K562 (cell line): ENCODE measurements around the gene RBM20. TPM values are rescaled to one million over a fixed set of nuclear protein-coding genes. Genes with fewer than 3 reads are reported as not detected.
A peak's percentile ranks its signal among the peaks of the same experiment; 100 is the strongest.

Source experiments
- BDP1 ChIP-seq: IDR thresholded peaks from 3 replicates; pipeline ENCODE4 v1.6.1; 2011; ENCODE audit not compliant: insufficient read length, insufficient read depth
- BRD4 ChIP-seq: fragments of 200-600 bp; sonication (generic); IDR thresholded peaks from 2 replicates; pipeline ENCODE4 v1.6.1; 2017; ENCODE audit warnings: inconsistent platforms
- DDX20 ChIP-seq: fragments of 450-650 bp; IDR thresholded peaks from 2 replicates; pipeline ENCODE4 v1.6.1; 2016; ENCODE audit warnings: missing genetic modification characterization, low read depth, mild to moderate bottlenecking, missing compliant biosample characterization, moderate library complexity
- ERF ChIP-seq: fragments of 450-650 bp; formaldehyde crosslinking; IDR thresholded peaks from 2 replicates; pipeline ENCODE4 v1.4.0; 2020; ENCODE audit warnings: mild to moderate bottlenecking, mixed read lengths
- HNRNPUL1 ChIP-seq: fragments of 200-400 bp; formaldehyde crosslinking; IDR thresholded peaks from 2 replicates; pipeline ENCODE4 v1.6.1; 2017; ENCODE audit warnings: low read length
- NFYB ChIP-seq: IDR thresholded peaks from 2 replicates; pipeline ENCODE4 v1.6.1; 2011; ENCODE audit warnings: mild to moderate bottlenecking, moderate library complexity; ENCODE audit not compliant: insufficient read length; ENCODE audit errors: extremely low read depth
- PHB2 ChIP-seq: fragments of 450-650 bp; IDR thresholded peaks from 2 replicates; pipeline ENCODE4 v1.6.1; 2017; ENCODE audit warnings: low read depth
- POLR2G ChIP-seq: fragments of 200-400 bp; formaldehyde crosslinking; IDR thresholded peaks from 2 replicates; pipeline ENCODE4 v1.6.1; 2017; ENCODE audit warnings: low read depth, mild to moderate bottlenecking, antibody characterized with exemption, low read length, moderate library complexity
- PREB ChIP-seq: sonication (generic); formaldehyde crosslinking; IDR thresholded peaks from 2 replicates; pipeline ENCODE4 v1.8.1; 2023; ENCODE audit warnings: mild to moderate bottlenecking, missing genetic modification reagents
- PTTG1 ChIP-seq: fragments of 450-650 bp; IDR thresholded peaks from 2 replicates; pipeline ENCODE4 v1.6.1; 2016; ENCODE audit warnings: low read depth, mild to moderate bottlenecking, missing genetic modification characterization, missing compliant biosample characterization
- RBBP5 ChIP-seq: fragments of 200-600 bp; sonication (generic); IDR thresholded peaks from 2 replicates; pipeline ENCODE4 v1.6.1; 2012; ENCODE audit warnings: borderline replicate concordance, mild to moderate bottlenecking, low read length, control low read depth, inconsistent platforms; ENCODE audit not compliant: insufficient read depth, poor library complexity, severe bottlenecking
- SFPQ ChIP-seq: fragments of 200-400 bp; formaldehyde crosslinking; IDR thresholded peaks from 2 replicates; pipeline ENCODE4 v1.6.1; 2017; ENCODE audit warnings: mild to moderate bottlenecking, low read depth, low read length, moderate library complexity
- TBP ChIP-seq: optimal IDR thresholded peaks from 2 replicates; pipeline ENCODE3; 2011; ENCODE audit warnings: low read depth, low read length, improper control_type of control experiment
- ZNF133 ChIP-seq: fragments of 250-450 bp; sonication (Bioruptor Pico); IDR thresholded peaks from 2 replicates; pipeline ENCODE4 v1.4.0; 2020; ENCODE audit warnings: mild to moderate bottlenecking
- ZNF384 ChIP-seq: IDR thresholded peaks from 2 replicates; pipeline ENCODE4 v1.6.1; 2012; ENCODE audit warnings: low read depth, low read length, improper control_type of control experiment
- polyA plus RNA-seq, 8 experiments: library from polyadenylated mRNA; depleted of rRNA in 4 of 8; stranded (reverse) in 5 of 8; unstranded in 3 of 8; fragments of >200 nt; fragmentation: Nextera tagmentation in 2 of 8; fragmentation: Illumina TruSeq in 1 of 8; extraction: Ambion mirVana in 2 of 8; extraction: Trizol in 1 of 8; gene quantifications; 2 replicates each; pipeline versions ENCODE4 v1.2.1 to v1.2.3, GENCODE V29; 2011 to 2014; ENCODE audit warnings: inconsistent platforms in 1 of 8, missing spikeins in 1 of 8
- total RNA-seq, 7 experiments: library from RNA; depleted of rRNA in 6 of 7; stranded (reverse); fragments of >200 nt in 6 of 7; fragmentation: Illumina TruSeq in 2 of 7; extraction: Trizol in 2 of 7; gene quantifications; 2 replicates each; pipeline versions ENCODE4 v1.2.1 to v1.2.3, GENCODE V29; 2011 to 2021; ENCODE audit warnings: low replicate concordance in 1 of 7
- TF ChIP-seq, protein P1 (sequence below): fragments of 450-650 bp; formaldehyde crosslinking; IDR thresholded peaks from 2 replicates; pipeline ENCODE4 v1.4.0; 2022; ENCODE audit warnings: missing genetic modification characterization
- TF ChIP-seq, protein P2 (sequence below): IDR thresholded peaks from 2 replicates; pipeline ENCODE4 v1.6.1; 2011; ENCODE audit warnings: borderline replicate concordance, low read depth, mild to moderate bottlenecking, moderate library complexity, low read length; ENCODE audit not compliant: insufficient read depth, poor library complexity, severe bottlenecking
- TF ChIP-seq, protein P3 (sequence below), 2 experiments: fragments of 200-800 bp in 1 of 2; sonication (Bioruptor generic) in 1 of 2; sonication (generic) in 1 of 2; formaldehyde crosslinking in 1 of 2; IDR thresholded peaks in 1 of 2; conservative IDR thresholded peaks in 1 of 2; 2 replicates each; pipeline versions ENCODE4 v1.5.0 to v1.6.1; 2016 to 2020; ENCODE audit warnings: missing compliant biosample characterization in 1 of 2, missing genetic modification characterization in 1 of 2, missing genetic modification reagents in 1 of 2

RBM20 gene
- total and polyA plus RNA-seq, 9 of the 15 experiments (the other 6 are each of a cell fraction or from before 2014, with no cell fraction given) = 0.63 to 5.7 (median 3.2) TPM

DNA sequence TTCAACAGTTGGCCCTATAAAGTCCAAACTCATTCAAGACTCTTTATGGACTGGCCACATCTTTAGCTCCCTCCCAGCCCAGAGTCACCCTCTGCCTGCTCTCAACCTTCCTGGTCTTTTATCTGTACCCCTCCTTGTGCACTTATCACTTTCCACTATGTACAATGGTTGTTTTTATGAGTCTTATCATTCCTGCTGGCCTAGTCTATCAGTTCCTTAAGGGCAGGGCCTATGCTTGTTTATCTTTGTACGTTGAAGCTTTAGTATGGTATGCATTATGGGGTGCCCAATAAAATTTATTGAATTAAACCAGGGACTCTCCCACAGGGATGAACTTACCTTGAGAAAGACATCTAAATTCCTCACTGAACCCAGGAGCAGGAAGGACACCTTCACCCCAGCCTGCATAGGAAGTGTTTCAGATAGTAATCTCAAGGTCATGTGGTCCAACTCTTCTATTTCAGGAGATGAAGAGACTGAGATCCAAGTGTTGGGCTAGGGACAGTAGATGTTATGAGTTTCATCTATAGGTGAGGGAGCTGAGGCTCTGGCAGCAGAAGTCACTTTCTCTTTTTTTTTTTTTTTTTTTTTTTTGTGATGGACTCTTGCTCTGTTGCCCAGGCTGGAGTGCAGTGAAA lies 214.3 kb downstream of the RBM20 start (continued):
- TF ChIP-seq, protein P1, sequence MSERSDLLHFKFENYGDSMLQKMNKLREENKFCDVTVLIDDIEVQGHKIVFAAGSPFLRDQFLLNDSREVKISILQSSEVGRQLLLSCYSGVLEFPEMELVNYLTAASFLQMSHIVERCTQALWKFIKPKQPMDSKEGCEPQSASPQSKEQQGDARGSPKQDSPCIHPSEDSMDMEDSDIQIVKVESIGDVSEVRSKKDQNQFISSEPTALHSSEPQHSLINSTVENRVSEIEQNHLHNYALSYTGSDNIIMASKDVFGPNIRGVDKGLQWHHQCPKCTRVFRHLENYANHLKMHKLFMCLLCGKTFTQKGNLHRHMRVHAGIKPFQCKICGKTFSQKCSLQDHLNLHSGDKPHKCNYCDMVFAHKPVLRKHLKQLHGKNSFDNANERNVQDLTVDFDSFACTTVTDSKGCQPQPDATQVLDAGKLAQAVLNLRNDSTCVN = no peak
- TF ChIP-seq, protein P2, sequence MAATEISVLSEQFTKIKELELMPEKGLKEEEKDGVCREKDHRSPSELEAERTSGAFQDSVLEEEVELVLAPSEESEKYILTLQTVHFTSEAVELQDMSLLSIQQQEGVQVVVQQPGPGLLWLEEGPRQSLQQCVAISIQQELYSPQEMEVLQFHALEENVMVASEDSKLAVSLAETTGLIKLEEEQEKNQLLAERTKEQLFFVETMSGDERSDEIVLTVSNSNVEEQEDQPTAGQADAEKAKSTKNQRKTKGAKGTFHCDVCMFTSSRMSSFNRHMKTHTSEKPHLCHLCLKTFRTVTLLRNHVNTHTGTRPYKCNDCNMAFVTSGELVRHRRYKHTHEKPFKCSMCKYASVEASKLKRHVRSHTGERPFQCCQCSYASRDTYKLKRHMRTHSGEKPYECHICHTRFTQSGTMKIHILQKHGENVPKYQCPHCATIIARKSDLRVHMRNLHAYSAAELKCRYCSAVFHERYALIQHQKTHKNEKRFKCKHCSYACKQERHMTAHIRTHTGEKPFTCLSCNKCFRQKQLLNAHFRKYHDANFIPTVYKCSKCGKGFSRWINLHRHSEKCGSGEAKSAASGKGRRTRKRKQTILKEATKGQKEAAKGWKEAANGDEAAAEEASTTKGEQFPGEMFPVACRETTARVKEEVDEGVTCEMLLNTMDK = no peak
- TF ChIP-seq PHB2 = peak; percentile 49; the same call in 1 of the 2 replicates
- no peak for TF ChIP-seq DDX20
- TF ChIP-seq ZNF384 = peak; percentile 70
- TF ChIP-seq BDP1 = no peak
- TF ChIP-seq PREB = no peak
- no peak for TF ChIP-seq PTTG1
- no peak for TF ChIP-seq RBBP5
- no peak for TF ChIP-seq POLR2G
- TF ChIP-seq NFYB = no peak
- no peak for TF ChIP-seq TBP
- no peak for TF ChIP-seq HNRNPUL1
- TF ChIP-seq BRD4 = no peak
- TF ChIP-seq ZNF133 (CRISPR knock-in tag) = no peak
- TF ChIP-seq, protein P3, sequence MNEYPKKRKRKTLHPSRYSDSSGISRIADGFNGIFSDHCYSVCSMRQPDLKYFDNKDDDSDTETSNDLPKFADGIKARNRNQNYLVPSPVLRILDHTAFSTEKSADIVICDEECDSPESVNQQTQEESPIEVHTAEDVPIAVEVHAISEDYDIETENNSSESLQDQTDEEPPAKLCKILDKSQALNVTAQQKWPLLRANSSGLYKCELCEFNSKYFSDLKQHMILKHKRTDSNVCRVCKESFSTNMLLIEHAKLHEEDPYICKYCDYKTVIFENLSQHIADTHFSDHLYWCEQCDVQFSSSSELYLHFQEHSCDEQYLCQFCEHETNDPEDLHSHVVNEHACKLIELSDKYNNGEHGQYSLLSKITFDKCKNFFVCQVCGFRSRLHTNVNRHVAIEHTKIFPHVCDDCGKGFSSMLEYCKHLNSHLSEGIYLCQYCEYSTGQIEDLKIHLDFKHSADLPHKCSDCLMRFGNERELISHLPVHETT (CRISPR knock-in tag; conservative IDR thresholded peaks at IDR 0.05 in 1 of 2, IDR thresholded peaks at IDR 0.05 in 1 of 2) = no peak
- no peak for TF ChIP-seq ERF (CRISPR knock-in tag)
- no peak for TF ChIP-seq SFPQ
